ENCODE measurements around the gene STRADB. TPM values are rescaled to one million over a fixed set of nuclear protein-coding genes. Genes with fewer than 3 reads are reported as not detected.
"Not testable (repeated sequence)": the region's sequence is repeated elsewhere in the genome, so short reads cannot be mapped to it uniquely, and the experiment has no call there.

Gene STRADB
- total and polyA plus RNA-seq, 2 donors from 2014 or later = 26.1 to 60.3 TPM

GRCh38 chr2:201433394-201433995, 18.0 kb upstream of the STRADB start:
- TF ChIP-seq CTCF (IDR thresholded peaks at IDR 0.05; ENCODE audit: borderline replicate concordance, extremely low read depth, insufficient read depth) = no peak
- Histone ChIP-seq H3K4me3 (ENCODE audit: low read length in 3 of 3) (no peak overlapping the region), H3K27me3 (ENCODE audit: control insufficient read depth, insufficient read depth, low read length) (no peaks in the 10 kb centered on the region), H3K4me1 (ENCODE audit: control insufficient read depth in 2 of 3, insufficient read depth in 2 of 3, low read depth in 1 of 3, low read length in 3 of 3) (peaks cover 3 to 15% (median 14%) of the 10 kb centered on the region in 3 donors), H3K9ac (ENCODE audit: low read length in 3 of 3) (no peak overlapping the region), H3K27ac (ENCODE audit: low read depth in 2 of 2, low read length in 2 of 2) (no peak overlapping the region), H3K9me3 (ENCODE audit: control insufficient read depth in 2 of 3, insufficient read depth in 1 of 3, low read length in 3 of 3) (no peaks in the 10 kb centered on the region), H3K36me3 (ENCODE audit: control insufficient read depth in 2 of 3, insufficient read depth in 3 of 3, low read length in 3 of 3) (no peaks in the 10 kb centered on the region)
- intact Hi-C loops (cut with DNase I) = no loop called here
- DNase-seq (peak in 1 of 5 donors; percentile 25), FAIRE-seq (no peak)

- no peak overlapping the region for H3K27ac ChIP-seq (ENCODE audit: low read depth in 2 of 2, low read length in 2 of 2)
- peaks cover 3 to 15% (median 14%) of the 10 kb centered on the region in 3 donors for H3K4me1 ChIP-seq (ENCODE audit: control insufficient read depth in 2 of 3, insufficient read depth in 2 of 3, low read depth in 1 of 3, low read length in 3 of 3)
- H3K36me3 ChIP-seq (ENCODE audit: control insufficient read depth in 2 of 3, insufficient read depth in 3 of 3, low read length in 3 of 3) = no peaks in the 10 kb centered on the region
- no peak overlapping the region for H3K4me3 ChIP-seq (ENCODE audit: low read length in 3 of 3)
- no peaks in the 10 kb centered on the region for H3K9me3 ChIP-seq (ENCODE audit: control insufficient read depth in 2 of 3, insufficient read depth in 1 of 3, low read length in 3 of 3)
- no peak for TF ChIP-seq CTCF (IDR thresholded peaks at IDR 0.05; ENCODE audit: borderline replicate concordance, extremely low read depth, insufficient read depth)
- DNase-seq (no peak), FAIRE-seq (no peak)
- intact Hi-C loops (cut with DNase I) = no loop called here
- H3K9ac ChIP-seq (ENCODE audit: low read length in 3 of 3) = no peak overlapping the region
- H3K27me3 ChIP-seq (ENCODE audit: control insufficient read depth, insufficient read depth, low read length) = no peaks in the 10 kb centered on the region
Observed at GRCh38 chr2:201436141-201436540, 15.4 kb upstream of the STRADB start.

- H3K27ac ChIP-seq (ENCODE audit: low read depth in 2 of 2, low read length in 2 of 2); H3K9me3 ChIP-seq (ENCODE audit: control insufficient read depth in 2 of 3, insufficient read depth in 1 of 3, low read length in 3 of 3); FAIRE-seq; H3K9ac ChIP-seq (ENCODE audit: low read length in 3 of 3); H3K27me3 ChIP-seq (ENCODE audit: control insufficient read depth, insufficient read depth, low read length); H3K4me3 ChIP-seq (ENCODE audit: low read length in 3 of 3); H3K36me3 ChIP-seq (ENCODE audit: control insufficient read depth in 2 of 3, insufficient read depth in 3 of 3, low read length in 3 of 3); DNase-seq; intact Hi-C loops (cut with DNase I); H3K4me1 ChIP-seq (ENCODE audit: control insufficient read depth in 2 of 3, insufficient read depth in 2 of 3, low read depth in 1 of 3, low read length in 3 of 3): not testable (repeated sequence)
Observed at GRCh38 chr2:201439336-201439922, 12.1 kb upstream of the STRADB start.

- peak in 1 of 5 donors; percentile 28 for DNase-seq
- no peaks in the 10 kb centered on the region for H3K9me3 ChIP-seq (ENCODE audit: control insufficient read depth in 2 of 3, insufficient read depth in 1 of 3, low read length in 3 of 3)
- no peak for TF ChIP-seq CTCF (IDR thresholded peaks at IDR 0.05; ENCODE audit: borderline replicate concordance, extremely low read depth, insufficient read depth)
- H3K9ac ChIP-seq (ENCODE audit: low read length in 3 of 3) = no peak overlapping the region
- FAIRE-seq = no peak
- H3K27ac ChIP-seq (ENCODE audit: low read depth in 2 of 2, low read length in 2 of 2) = no peak overlapping the region
- no peaks in the 10 kb centered on the region for H3K36me3 ChIP-seq (ENCODE audit: control insufficient read depth in 2 of 3, insufficient read depth in 3 of 3, low read length in 3 of 3)
- intact Hi-C loops (cut with DNase I) = no loop called here
- no peaks in the 10 kb centered on the region for H3K4me1 ChIP-seq (ENCODE audit: control insufficient read depth in 2 of 3, insufficient read depth in 2 of 3, low read depth in 1 of 3, low read length in 3 of 3)
- H3K27me3 ChIP-seq (ENCODE audit: control insufficient read depth, insufficient read depth, low read length) = no peaks in the 10 kb centered on the region
- H3K4me3 ChIP-seq (ENCODE audit: low read length in 3 of 3) = no peak overlapping the region
Observed at GRCh38 chr2:201440182-201440581, 11.4 kb upstream of the STRADB start.

All from kidney (tissue), 14 donors.